Astrocyte of the hippocampus (primary cell): ENCODE measurements around the gene LAMB4.
A peak's percentile ranks its signal among the peaks of the same experiment; 100 is the strongest.

ENCODE experiments used
- DNase-seq: peaks from one replicate; pipeline ENCODE4 v3.0.0; 2011; ENCODE audit warnings: low read depth, low spot score

LAMB4 gene

DNA sequence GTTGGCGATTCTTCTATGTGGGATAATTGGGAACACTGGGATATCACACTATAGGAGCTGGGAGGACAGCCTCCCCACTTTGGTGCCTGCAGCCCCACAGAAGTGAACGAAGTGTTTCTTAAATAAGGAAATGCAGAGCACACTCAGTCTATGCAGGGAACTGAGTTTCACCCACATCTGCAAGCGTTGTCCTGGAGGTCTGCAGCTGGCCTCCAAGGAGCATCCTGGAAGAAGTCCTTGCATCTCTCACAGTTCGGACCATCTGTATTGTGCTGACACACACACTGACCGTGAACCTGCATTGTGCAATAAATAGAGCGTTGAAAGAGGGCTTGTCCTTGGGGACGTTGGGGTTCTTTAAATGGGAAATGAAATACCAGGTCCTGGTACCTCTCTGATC, 25.8 kb downstream of the LAMB4 start:
- no peak for DNase-seq

GRCh38 chr7:108103558-108104298, 26.4 kb downstream of the LAMB4 start:
- no peak for DNase-seq

DNA sequence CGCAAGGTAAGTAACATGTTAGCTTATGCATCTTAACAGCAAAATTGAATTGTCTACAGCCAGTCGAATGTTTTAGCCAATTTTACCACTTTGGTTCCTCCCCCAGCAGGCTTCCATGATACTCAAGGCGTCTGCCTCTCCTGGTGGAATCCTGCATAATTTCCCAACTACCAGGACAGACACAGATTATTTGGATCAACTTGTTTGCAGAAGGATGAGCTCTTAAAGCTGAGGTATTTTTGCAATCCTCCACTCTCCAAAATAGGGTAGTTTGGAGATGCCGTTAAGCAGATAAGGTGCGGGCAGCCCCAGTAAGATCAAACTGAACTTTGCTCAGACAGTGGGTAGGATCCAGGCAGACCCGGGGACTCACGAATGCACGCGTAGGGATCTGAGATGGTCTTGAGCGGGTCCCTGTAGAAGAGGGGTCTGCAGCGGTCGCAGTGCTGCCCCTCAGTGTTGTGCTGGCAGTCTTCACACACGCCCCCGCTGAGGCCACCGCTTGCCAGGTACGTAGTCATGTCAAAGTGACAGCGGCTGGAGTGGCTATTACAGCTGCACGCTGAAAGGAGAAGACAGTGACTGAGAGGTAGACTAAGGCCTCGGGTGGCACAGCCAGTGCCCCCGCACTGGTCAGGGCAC, 27.4 kb downstream of the LAMB4 start:
- no peak for DNase-seq

- DNase-seq = no peak
Observed at GRCh38 chr7:108101759-108102158, 28.4 kb downstream of the LAMB4 start.

GRCh38 chr7:108099713-108100112, 30.4 kb downstream of the LAMB4 start:
- no peak for DNase-seq

- no peak for DNase-seq
Observed at GRCh38 chr7:108097703-108098102, 32.5 kb downstream of the LAMB4 start.

DNA sequence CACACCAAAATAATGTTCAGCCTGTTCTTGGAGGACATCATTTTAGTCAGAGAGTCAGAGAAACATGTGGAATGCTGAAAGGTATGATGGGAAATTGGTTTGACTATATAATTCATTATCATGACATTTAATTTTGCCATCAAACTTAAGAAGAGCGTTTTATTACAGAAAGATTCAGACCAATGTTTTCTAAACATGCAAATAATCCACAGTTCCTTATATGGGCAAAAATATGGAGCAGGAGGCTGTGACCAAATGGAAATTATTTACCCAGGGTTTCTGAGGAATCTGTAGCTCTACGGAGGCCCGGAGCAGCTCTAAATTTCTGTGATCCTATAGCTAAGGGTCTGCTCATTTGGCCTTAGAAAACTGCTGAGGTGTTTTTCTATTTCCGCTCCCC, 33.2 kb downstream of the LAMB4 start:
- DNase-seq = no peak

DNA sequence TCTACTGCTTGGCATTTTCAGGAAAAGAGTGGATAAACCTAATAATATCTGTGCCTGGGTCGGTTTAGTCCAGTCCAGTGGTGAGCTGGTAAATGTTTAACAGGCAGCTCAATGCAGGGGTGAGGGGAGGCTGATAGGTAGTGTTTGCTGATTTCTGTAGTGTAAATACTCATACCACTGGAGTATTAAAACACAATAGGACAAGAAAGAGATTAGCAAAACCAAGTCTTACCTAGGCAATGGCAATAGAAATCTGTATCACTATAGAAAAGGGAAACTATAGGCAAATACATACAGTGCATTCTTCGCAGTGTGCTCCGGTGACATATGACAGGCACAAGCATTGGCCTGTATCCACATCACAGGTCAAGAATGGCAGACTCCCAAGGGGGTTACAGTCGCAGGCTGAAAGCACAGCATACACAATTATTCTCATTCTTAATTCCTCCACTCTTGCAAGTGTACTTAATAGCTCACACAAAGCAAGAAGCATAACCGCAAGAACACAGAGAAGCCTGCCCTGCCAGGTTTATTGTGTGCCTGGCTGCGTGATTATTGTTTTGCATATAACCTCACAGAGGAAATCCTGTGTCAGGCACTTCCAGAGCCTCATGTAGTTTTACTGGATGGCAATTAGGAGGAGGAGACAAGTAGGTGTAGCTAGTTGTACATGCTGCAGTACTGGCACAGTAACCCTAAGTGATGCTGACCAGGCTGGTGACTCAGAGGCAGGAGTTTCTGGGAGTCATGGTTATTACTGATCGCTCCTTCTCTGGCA, 35.0 kb downstream of the LAMB4 start:
- DNase-seq = peak; percentile 90

DNA sequence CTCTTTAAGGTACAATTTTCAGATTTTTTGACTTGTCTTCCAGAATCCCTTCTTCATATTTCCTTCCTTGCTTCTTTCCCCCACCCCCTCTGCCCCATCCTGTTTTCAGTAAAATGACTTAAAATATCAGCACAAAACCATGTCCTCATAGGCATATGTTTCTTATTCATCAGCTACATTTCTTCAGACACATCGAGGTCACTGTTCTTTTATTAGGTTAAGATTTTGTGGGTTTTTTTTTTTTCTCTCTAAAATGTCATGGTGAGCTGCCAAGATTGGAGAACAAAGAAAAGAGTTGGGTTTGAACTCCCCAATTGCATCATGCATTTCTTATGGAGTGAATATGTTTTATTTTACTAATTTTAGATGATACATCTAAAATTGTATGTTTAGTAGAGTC, 35.8 kb downstream of the LAMB4 start:
- DNase-seq = peak; percentile 48

GRCh38 chr7:108093851-108094331, 36.3 kb downstream of the LAMB4 start:
- DNase-seq = peak; percentile 16

DNA sequence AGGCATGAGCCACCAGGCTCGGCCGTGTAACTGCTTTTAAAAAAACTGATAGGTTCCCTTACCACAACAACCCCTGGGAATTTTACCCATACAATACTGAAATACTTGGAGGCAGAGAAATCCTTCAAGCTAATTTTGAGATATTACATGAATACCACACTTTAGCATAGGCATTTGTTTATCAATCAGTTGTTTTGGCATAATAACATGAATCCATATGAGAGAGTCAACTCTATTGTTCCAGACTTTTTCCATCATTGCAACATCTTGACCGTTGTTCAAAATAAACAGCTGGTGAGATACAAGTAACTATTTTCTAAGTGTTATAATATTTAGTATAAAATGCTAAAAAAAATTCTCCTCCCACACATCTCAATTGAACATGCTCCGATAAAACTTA, 36.8 kb downstream of the LAMB4 start:
- DNase-seq = no peak

DNA sequence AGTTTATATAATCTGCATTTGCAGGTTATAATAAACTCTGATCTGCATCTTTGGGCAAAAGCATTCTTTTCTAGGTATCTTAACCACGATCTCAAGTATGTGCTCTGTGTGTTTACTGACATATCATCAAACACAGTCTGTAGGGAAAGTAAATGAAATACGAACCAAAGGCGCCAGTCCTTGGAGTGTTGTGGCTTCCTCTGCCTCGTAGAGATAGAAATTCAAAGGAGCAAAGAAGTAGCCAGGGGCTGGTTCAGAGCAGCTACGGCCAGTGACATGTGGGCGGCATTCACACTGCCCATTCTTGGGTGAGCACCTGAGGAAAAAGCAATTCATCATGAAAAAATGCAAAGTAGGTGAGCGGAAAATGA, 38.7 kb downstream of the LAMB4 start:
- DNase-seq = peak; percentile 32

GRCh38 chr7:108090791-108091460, 39.2 kb downstream of the LAMB4 start:
- no peak for DNase-seq

- no peak for DNase-seq
Observed at GRCh38 chr7:108089381-108089780, 40.8 kb downstream of the LAMB4 start.

DNA sequence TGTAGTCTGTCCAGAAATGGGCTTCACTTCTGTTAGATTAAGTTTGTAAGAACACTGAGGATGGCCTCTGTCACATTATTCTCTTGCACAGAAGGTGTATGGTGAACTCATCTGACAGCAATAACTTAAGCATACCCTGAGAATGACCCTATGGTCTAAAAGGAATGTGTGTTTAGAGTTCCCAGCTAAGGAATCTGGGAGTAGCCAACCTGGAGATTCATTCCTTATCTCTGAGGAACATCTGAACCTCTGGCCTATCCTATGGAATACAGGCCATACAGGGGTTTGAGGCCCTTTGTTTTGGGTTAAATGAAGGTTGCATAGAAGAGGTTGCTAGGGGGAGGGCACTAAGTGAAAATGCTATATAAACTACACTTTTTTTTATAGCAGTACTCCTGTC, 41.4 kb downstream of the LAMB4 start:
- no peak for DNase-seq

- DNase-seq = no peak
Observed at GRCh38 chr7:108087778-108088177, 42.4 kb downstream of the LAMB4 start.

DNA sequence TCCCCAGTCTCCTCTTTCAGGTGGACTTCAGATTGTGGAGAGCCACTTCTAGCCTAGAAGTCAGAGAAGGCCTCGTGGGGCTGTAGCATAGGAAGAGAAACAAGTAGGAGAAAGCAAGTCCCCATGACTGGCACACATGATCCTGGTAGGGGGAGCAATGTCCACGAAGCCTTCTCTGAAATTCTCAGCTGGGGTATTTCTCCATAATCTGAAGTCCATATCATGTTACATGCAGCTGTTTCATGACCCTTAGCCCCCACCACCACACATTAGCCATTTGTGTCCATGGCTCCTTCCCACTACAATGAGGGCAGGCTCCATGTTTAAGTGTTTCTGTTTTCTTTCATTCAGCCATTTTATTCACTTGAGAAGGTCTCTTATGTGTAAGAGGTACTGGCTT, 43.2 kb downstream of the LAMB4 start:
- no peak for DNase-seq

- DNase-seq = no peak
Observed at GRCh38 chr7:108086546-108086945, 43.6 kb downstream of the LAMB4 start.

DNA sequence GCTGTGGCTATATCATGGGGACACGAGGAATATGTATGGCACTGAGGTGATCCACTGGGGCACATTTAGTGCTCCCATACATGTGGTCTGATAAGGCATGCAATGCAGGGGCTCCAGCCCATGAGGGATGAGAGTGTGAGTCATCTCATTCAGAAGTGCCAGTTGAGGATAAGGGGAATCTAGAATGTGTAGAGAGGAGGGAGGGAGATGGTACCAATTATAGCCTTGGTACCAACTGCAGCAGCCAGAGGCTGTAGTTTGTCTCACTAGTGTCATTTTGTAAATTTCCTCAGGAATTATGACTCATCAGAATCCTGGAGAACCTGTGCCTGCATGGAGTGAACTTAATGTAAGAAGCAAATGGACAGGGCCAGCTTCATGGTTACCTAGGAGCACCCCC, 46.2 kb downstream of the LAMB4 start:
- DNase-seq = peak; percentile 11

- peak; percentile 69 for DNase-seq
Observed at GRCh38 chr7:108079648-108080591, 50.2 kb downstream of the LAMB4 start.

DNA sequence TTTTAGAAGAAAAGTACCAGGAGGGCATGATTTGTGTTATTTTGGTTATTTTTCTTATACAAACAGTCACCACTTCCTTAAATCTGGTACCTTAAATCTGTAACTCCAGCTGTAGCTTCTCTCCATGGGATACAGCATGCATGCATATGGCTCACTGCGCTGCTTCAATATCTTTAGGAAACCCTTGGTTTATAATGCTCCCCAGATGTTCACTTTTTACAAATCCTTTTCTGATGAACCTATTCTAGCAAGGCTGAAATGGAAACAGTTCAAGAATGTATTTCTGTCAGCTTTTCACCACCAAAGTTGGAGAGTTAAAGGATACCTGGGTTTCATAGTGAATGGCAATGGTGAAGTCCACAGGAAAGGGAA, 50.9 kb downstream of the LAMB4 start:
- no peak for DNase-seq
